ENCODE data around the gene RFTN1. TPM values are rescaled to one million over a fixed set of nuclear protein-coding genes. Genes with fewer than 3 reads are reported as not detected.

The RFTN1 gene
- polyA plus RNA-seq, 2 donors = 2.1 to 3.7 TPM

- H3K27ac ChIP-seq (ENCODE audit: low read depth in 2 of 2, low read length in 1 of 2) = peak overlapping the region in 1 of 2 donors; percentile 6
- H3K27me3 ChIP-seq (ENCODE audit: control insufficient read depth in 1 of 2, insufficient read depth in 2 of 2, low read length in 2 of 2) = no peaks in the 10 kb centered on the region
- no peak overlapping the region for H3K4me3 ChIP-seq (ENCODE audit: low read depth in 1 of 2, low read length in 2 of 2)
- WGBS, 2 donors = 67 to 75% methylated on average over 2 of the region's 2 CpGs
- H3K9me3 ChIP-seq (ENCODE audit: control insufficient read depth in 2 of 2, insufficient read depth in 1 of 2, low read depth in 1 of 2, low read length in 1 of 2) = no peaks in the 10 kb centered on the region
- peaks cover 4 to 6% of the 10 kb centered on the region in 2 donors for H3K36me3 ChIP-seq (ENCODE audit: control insufficient read depth in 2 of 2, insufficient read depth in 2 of 2, low read length in 1 of 2)
- no peaks in the 10 kb centered on the region for H3K4me1 ChIP-seq (ENCODE audit: control insufficient read depth in 2 of 2, insufficient read depth in 2 of 2, low read length in 1 of 2)
Measured at GRCh38 chr3:16300307-16300706, 213.2 kb downstream of the RFTN1 start.

DNA sequence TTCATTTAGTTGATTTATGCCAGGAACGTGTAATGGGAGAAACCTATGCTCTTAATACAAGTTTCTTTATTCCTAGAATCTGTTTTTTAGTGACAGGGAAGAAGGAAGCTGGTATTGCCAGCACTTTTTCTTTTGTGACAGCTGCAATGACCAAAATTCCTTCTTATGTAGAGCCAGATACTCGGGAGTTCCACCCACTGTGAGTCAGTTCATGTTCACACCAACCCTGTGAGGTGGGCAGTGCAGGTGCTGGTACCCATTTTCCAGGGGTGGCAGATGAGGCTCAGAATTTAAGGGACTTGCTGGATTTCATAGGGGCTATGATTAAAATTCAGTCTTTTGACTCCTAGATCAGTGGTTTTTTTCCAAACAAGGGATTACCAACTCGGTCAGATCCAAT lies 213.8 kb downstream of the RFTN1 start:
- Histone ChIP-seq H3K4me3 (ENCODE audit: low read depth in 1 of 2, low read length in 2 of 2) (no peak overlapping the region), H3K9me3 (ENCODE audit: control insufficient read depth in 2 of 2, insufficient read depth in 1 of 2, low read depth in 1 of 2, low read length in 1 of 2) (no peaks in the 10 kb centered on the region), H3K36me3 (ENCODE audit: control insufficient read depth in 2 of 2, insufficient read depth in 2 of 2, low read length in 1 of 2) (peaks cover 2% of the 10 kb centered on the region in 2 donors), H3K4me1 (ENCODE audit: control insufficient read depth in 2 of 2, insufficient read depth in 2 of 2, low read length in 1 of 2) (no peaks in the 10 kb centered on the region), H3K27me3 (ENCODE audit: control insufficient read depth in 1 of 2, insufficient read depth in 2 of 2, low read length in 2 of 2) (no peaks in the 10 kb centered on the region), H3K27ac (ENCODE audit: low read depth in 2 of 2, low read length in 1 of 2) (peak overlapping the region in 1 of 2 donors; percentile 11)
- WGBS, 2 donors = 72 to 76% methylated on average over 3 of the region's 3 CpGs

DNA sequence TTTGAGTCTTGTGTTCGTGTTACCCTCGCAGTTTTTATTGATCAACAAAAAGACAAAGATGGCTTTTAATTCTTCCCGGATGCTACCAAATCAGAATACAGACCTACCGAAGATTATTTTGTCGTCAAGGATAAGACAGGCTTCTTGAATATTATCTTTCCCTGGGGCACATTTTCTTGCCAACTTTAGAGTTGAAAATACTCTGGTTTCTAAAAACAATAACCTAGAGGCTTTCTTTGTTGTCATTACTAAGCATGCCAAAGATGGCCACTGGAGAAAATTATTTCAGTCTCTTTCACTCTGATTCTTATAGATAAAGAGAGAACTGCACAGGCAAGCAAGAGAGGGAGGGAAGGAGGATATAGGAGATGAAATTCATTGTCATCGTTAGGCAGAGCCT lies 214.6 kb downstream of the RFTN1 start:
- Histone ChIP-seq H3K9me3 (ENCODE audit: control insufficient read depth in 2 of 2, insufficient read depth in 1 of 2, low read depth in 1 of 2, low read length in 1 of 2) (no peaks in the 10 kb centered on the region), H3K4me3 (ENCODE audit: low read depth in 1 of 2, low read length in 2 of 2) (no peak overlapping the region), H3K4me1 (ENCODE audit: control insufficient read depth in 2 of 2, insufficient read depth in 2 of 2, low read length in 1 of 2) (no peaks in the 10 kb centered on the region), H3K36me3 (ENCODE audit: control insufficient read depth in 2 of 2, insufficient read depth in 2 of 2, low read length in 1 of 2) (peaks cover 2% of the 10 kb centered on the region in 2 donors), H3K27me3 (ENCODE audit: control insufficient read depth in 1 of 2, insufficient read depth in 2 of 2, low read length in 2 of 2) (no peaks in the 10 kb centered on the region), H3K27ac (ENCODE audit: low read depth in 2 of 2, low read length in 1 of 2) (no peak overlapping the region)
- 71 to 81% methylated on average over 6 of the region's 6 CpGs for WGBS, 2 donors

GRCh38 chr3:16297997-16298885 lies 215.3 kb downstream of the RFTN1 start:
- Histone ChIP-seq H3K4me1 (ENCODE audit: control insufficient read depth in 2 of 2, insufficient read depth in 2 of 2, low read length in 1 of 2) (no peaks in the 10 kb centered on the region), H3K9me3 (ENCODE audit: control insufficient read depth in 2 of 2, insufficient read depth in 1 of 2, low read depth in 1 of 2, low read length in 1 of 2) (no peaks in the 10 kb centered on the region), H3K36me3 (ENCODE audit: control insufficient read depth in 2 of 2, insufficient read depth in 2 of 2, low read length in 1 of 2) (peaks cover 2% of the 10 kb centered on the region in 2 donors), H3K4me3 (ENCODE audit: low read depth in 1 of 2, low read length in 2 of 2) (no peak overlapping the region), H3K27ac (ENCODE audit: low read depth in 2 of 2, low read length in 1 of 2) (no peak overlapping the region), H3K27me3 (ENCODE audit: control insufficient read depth in 1 of 2, insufficient read depth in 2 of 2, low read length in 2 of 2) (no peaks in the 10 kb centered on the region)
- 77 to 80% methylated on average over 9 of the region's 9 CpGs for WGBS, 2 donors

GRCh38 chr3:16295298-16295890 lies 218.1 kb downstream of the RFTN1 start:
- no peak overlapping the region for H3K27ac ChIP-seq (ENCODE audit: low read depth in 2 of 2, low read length in 1 of 2)

DNA sequence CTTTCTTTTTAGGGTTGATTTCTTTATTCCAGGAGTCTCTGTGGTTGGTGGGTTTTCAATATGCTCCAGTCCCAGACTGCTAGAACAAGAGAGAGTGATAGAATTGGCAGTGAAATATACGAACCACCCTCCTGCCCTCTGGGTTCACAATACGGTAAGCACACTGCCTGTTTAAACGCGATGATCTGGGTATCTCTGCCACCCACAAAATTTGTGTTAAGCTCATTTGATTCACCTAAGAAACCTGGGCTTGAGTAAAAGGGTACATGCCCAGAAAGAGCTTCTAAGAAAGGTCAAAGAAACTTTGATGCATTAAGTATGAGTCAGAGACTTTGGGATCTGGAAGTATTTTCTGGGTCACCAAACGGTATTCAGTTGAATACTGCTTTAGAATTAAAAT lies 218.7 kb downstream of the RFTN1 start:
- H3K27me3 ChIP-seq (ENCODE audit: control insufficient read depth in 1 of 2, insufficient read depth in 2 of 2, low read length in 2 of 2) = no peaks in the 10 kb centered on the region
- no peaks in the 10 kb centered on the region for H3K9me3 ChIP-seq (ENCODE audit: control insufficient read depth in 2 of 2, insufficient read depth in 1 of 2, low read depth in 1 of 2, low read length in 1 of 2)
- 80 to 82% methylated on average over 5 of the region's 5 CpGs for WGBS, 2 donors
- no peaks in the 10 kb centered on the region for H3K4me1 ChIP-seq (ENCODE audit: control insufficient read depth in 2 of 2, insufficient read depth in 2 of 2, low read length in 1 of 2)
- no peak overlapping the region for H3K4me3 ChIP-seq (ENCODE audit: low read depth in 1 of 2, low read length in 2 of 2)
- H3K36me3 ChIP-seq (ENCODE audit: control insufficient read depth in 2 of 2, insufficient read depth in 2 of 2, low read length in 1 of 2) = peaks cover 2% of the 10 kb centered on the region in 2 donors
- no peak overlapping the region for H3K27ac ChIP-seq (ENCODE audit: low read depth in 2 of 2, low read length in 1 of 2)

More at GRCh38 chr3:16295298-16295890, 218.1 kb downstream of the RFTN1 start:
- Histone ChIP-seq H3K4me1 (ENCODE audit: control insufficient read depth in 2 of 2, insufficient read depth in 2 of 2, low read length in 1 of 2) (no peaks in the 10 kb centered on the region), H3K27me3 (ENCODE audit: control insufficient read depth in 1 of 2, insufficient read depth in 2 of 2, low read length in 2 of 2) (no peaks in the 10 kb centered on the region), H3K36me3 (ENCODE audit: control insufficient read depth in 2 of 2, insufficient read depth in 2 of 2, low read length in 1 of 2) (peaks cover 2% of the 10 kb centered on the region in 2 donors), H3K9me3 (ENCODE audit: control insufficient read depth in 2 of 2, insufficient read depth in 1 of 2, low read depth in 1 of 2, low read length in 1 of 2) (no peaks in the 10 kb centered on the region), H3K4me3 (ENCODE audit: low read depth in 1 of 2, low read length in 2 of 2) (no peak overlapping the region)
- WGBS, 2 donors = 84 to 85% methylated on average over 3 of the region's 3 CpGs

DNA sequence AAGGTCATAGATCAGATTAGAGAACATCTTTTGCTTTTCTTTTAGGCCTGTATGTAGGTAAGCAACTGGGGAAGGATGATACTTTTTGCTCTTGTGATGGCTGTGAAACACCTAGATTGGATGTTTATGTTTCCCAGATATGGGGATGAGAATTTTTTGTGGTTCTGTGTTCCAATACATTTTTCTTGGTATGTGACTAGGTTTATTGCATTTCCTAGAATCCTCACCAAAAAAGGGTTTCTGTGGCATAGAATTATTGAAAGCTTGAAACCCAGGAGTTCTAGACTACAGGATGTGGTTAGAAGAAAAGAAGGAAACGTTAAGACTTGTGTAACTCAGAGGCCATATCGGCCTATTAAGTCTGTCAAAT lies 222.7 kb downstream of the RFTN1 start:
- H3K27ac ChIP-seq (ENCODE audit: low read depth in 2 of 2, low read length in 1 of 2) = no peak overlapping the region
- 44 to 64% methylated on average over 2 of the region's 2 CpGs for WGBS, 2 donors
- peaks cover 2 to 3% of the 10 kb centered on the region in 2 donors for H3K36me3 ChIP-seq (ENCODE audit: control insufficient read depth in 2 of 2, insufficient read depth in 2 of 2, low read length in 1 of 2)
- H3K27me3 ChIP-seq (ENCODE audit: control insufficient read depth in 1 of 2, insufficient read depth in 2 of 2, low read length in 2 of 2) = no peaks in the 10 kb centered on the region
- no peaks in the 10 kb centered on the region for H3K4me1 ChIP-seq (ENCODE audit: control insufficient read depth in 2 of 2, insufficient read depth in 2 of 2, low read length in 1 of 2)
- H3K9me3 ChIP-seq (ENCODE audit: control insufficient read depth in 2 of 2, insufficient read depth in 1 of 2, low read depth in 1 of 2, low read length in 1 of 2) = no peaks in the 10 kb centered on the region
- H3K4me3 ChIP-seq (ENCODE audit: low read depth in 1 of 2, low read length in 2 of 2) = no peak overlapping the region

DNA sequence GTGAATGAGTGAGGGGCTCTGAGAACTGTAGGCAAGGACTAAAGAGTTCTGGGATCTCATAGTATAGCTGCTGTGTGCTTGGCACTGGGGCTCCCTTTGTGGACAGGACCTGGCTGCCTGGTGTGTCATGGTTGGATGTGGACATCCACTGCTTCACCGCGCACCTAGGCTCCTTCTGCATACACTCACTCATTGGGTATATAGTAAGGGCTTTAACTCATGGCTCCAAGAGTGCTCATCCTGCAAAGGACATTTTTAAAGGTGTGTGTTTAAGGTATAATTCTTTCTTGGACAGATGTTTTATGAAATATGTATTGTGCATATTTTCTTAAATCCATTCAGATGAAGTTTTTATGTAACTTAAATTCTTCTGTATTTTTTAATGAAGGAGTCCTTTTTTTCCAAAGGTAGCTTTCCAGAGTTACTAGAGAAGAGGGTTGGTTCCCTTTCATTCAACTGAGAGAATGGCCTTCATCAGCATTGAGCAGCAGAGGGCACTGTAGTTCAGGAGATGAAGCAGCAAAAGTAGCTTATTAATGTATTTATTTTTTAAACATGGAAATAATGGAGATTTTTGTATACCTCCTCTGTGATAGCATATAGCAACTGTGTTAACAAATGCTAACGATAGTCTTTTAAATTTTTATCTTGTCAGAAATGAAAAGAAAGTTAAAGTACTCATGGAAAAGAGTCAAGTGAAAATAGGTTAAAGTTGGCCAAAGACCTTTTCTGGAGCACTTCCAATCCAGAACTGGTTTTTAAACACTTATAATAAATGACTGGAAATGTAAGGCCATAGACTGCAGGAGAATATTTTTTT lies 223.3 kb downstream of the RFTN1 start:
- Histone ChIP-seq H3K27ac (ENCODE audit: low read depth in 2 of 2, low read length in 1 of 2) (no peak overlapping the region), H3K4me3 (ENCODE audit: low read depth in 1 of 2, low read length in 2 of 2) (no peak overlapping the region), H3K36me3 (ENCODE audit: control insufficient read depth in 2 of 2, insufficient read depth in 2 of 2, low read length in 1 of 2) (peaks cover 2 to 3% of the 10 kb centered on the region in 2 donors), H3K9me3 (ENCODE audit: control insufficient read depth in 2 of 2, insufficient read depth in 1 of 2, low read depth in 1 of 2, low read length in 1 of 2) (no peaks in the 10 kb centered on the region), H3K27me3 (ENCODE audit: control insufficient read depth in 1 of 2, insufficient read depth in 2 of 2, low read length in 2 of 2) (no peaks in the 10 kb centered on the region), H3K4me1 (ENCODE audit: control insufficient read depth in 2 of 2, insufficient read depth in 2 of 2, low read length in 1 of 2) (no peaks in the 10 kb centered on the region)
- 57 to 58% methylated on average over 3 of the region's 3 CpGs for WGBS, 2 donors

GRCh38 chr3:16289144-16289889 lies 224.2 kb downstream of the RFTN1 start:
- H3K4me3 ChIP-seq (ENCODE audit: low read depth in 1 of 2, low read length in 2 of 2) = no peak overlapping the region
- no peaks in the 10 kb centered on the region for H3K9me3 ChIP-seq (ENCODE audit: control insufficient read depth in 2 of 2, insufficient read depth in 1 of 2, low read depth in 1 of 2, low read length in 1 of 2)
- H3K27me3 ChIP-seq (ENCODE audit: control insufficient read depth in 1 of 2, insufficient read depth in 2 of 2, low read length in 2 of 2) = no peaks in the 10 kb centered on the region
- no peaks in the 10 kb centered on the region for H3K4me1 ChIP-seq (ENCODE audit: control insufficient read depth in 2 of 2, insufficient read depth in 2 of 2, low read length in 1 of 2)
- H3K27ac ChIP-seq (ENCODE audit: low read depth in 2 of 2, low read length in 1 of 2) = no peak overlapping the region
- WGBS, 2 donors = 85 to 87% methylated on average over 2 of the region's 2 CpGs
- peaks cover 0 to 3% of the 10 kb centered on the region in 2 donors for H3K36me3 ChIP-seq (ENCODE audit: control insufficient read depth in 2 of 2, insufficient read depth in 2 of 2, low read length in 1 of 2)
